Endothelial cell of umbilical vein (primary cell): ENCODE results near the gene SUPT7L. TPM values are rescaled to one million over a fixed set of nuclear protein-coding genes. Genes with fewer than 3 reads are reported as not detected.

Source experiments
- BruUV-seq: library from RNA; stranded (reverse); fragments of 400-500 nt; replicated peaks from 2 replicates; lab custom pipeline; 2021; lab: Mats Ljungman, UMichigan
- CTCF ChIA-PET: fragments of 300-600, 350-600 bp; sonication (Branson Sonifier 250); formaldehyde crosslinking; loops from one replicate; lab custom pipeline; 2021; ENCODE audit warnings: antibody characterized with exemption, inconsistent platforms; lab: Charles Lee
- POLR2A ChIA-PET: fragments of 300-600, 350-600 bp; sonication (Branson Sonifier 250); formaldehyde crosslinking; loops from one replicate; lab custom pipeline; 2021; ENCODE audit warnings: antibody characterized with exemption, inconsistent platforms; lab: Charles Lee
- DNase-seq: peaks from one replicate; pipeline ENCODE4 v3.0.0-alpha.2; 2011; ENCODE audit warnings: low read depth, low spot score
- FAIRE-seq: peaks from 2 replicates; lab custom pipeline; 2011; peaks lifted over from hg19 to GRCh38; lab: Jason Lieb, UNC
- H2AFZ ChIP-seq: 2 replicates; pipeline ENCODE4 v1.6.0; 2012; ENCODE audit warnings: low read depth, low read length, control low read depth, inconsistent platforms
- H3K27ac ChIP-seq: 2 replicates; pipeline ENCODE4 v1.5.1; 2011; ENCODE audit warnings: low read depth, mild to moderate bottlenecking, control low read depth, low read length, moderate library complexity; ENCODE audit not compliant: insufficient read depth
- H3K27me3 ChIP-seq, 2 experiments: 2 replicates each; pipeline versions ENCODE4 v1.6.0 to v1.6.1; 2011; ENCODE audit warnings: low read length in 2 of 2, mixed read lengths in 1 of 2; ENCODE audit not compliant: control insufficient read depth in 2 of 2, insufficient read depth in 2 of 2
- H3K36me3 ChIP-seq, 2 experiments: 2 replicates in 1 of 2; 3 replicates in 1 of 2; pipeline ENCODE4 v1.5.1; 2011; ENCODE audit warnings: low read length in 2 of 2, mild to moderate bottlenecking in 1 of 2, moderate library complexity in 1 of 2; ENCODE audit not compliant: control insufficient read depth in 2 of 2, insufficient read depth in 2 of 2; ENCODE audit errors: extremely low read depth in 1 of 2
- H3K4me1 ChIP-seq: 3 replicates; pipeline ENCODE4 v1.5.1; 2011; ENCODE audit warnings: mild to moderate bottlenecking, low read length; ENCODE audit not compliant: control insufficient read depth, insufficient read depth; ENCODE audit errors: extremely low read depth
- H3K4me2 ChIP-seq: 2 replicates; pipeline ENCODE4 v1.6.1; 2011; ENCODE audit warnings: low read length, control low read depth, mixed read lengths; ENCODE audit not compliant: insufficient read depth
- H3K4me3 ChIP-seq, 3 experiments: fragments of 200-600 bp in 1 of 3; sonication (generic), shearing (Covaris generic) in 1 of 3; replicated peaks in 1 of 3; 2 replicates each; pipeline ENCODE4 v1.5.1; 2011 to 2016; ENCODE audit warnings: control low read depth in 3 of 3, low read length in 3 of 3, mild to moderate bottlenecking in 2 of 3, inconsistent platforms in 1 of 3, low read depth in 1 of 3, moderate library complexity in 1 of 3; ENCODE audit not compliant: insufficient read depth in 1 of 3
- H3K79me2 ChIP-seq: 2 replicates; pipeline ENCODE4 v1.6.0; 2012; ENCODE audit warnings: low read length, inconsistent platforms; ENCODE audit not compliant: control insufficient read depth, insufficient read depth
- H3K9ac ChIP-seq: replicated peaks from 2 replicates; pipeline ENCODE3; 2011; ENCODE audit warnings: low read length, control low read depth; ENCODE audit not compliant: insufficient read depth; ENCODE audit errors: extremely low read depth
- H3K9me1 ChIP-seq: replicated peaks from 3 replicates; pipeline ENCODE4 v1.6.0; 2011; ENCODE audit warnings: mild to moderate bottlenecking, low read length; ENCODE audit not compliant: control insufficient read depth, insufficient read depth; ENCODE audit errors: extremely low read depth
- H3K9me3 ChIP-seq: replicated peaks from 2 replicates; pipeline ENCODE4 v1.5.1; 2012; ENCODE audit warnings: low read length, inconsistent platforms; ENCODE audit not compliant: control insufficient read depth, insufficient read depth
- H4K20me1 ChIP-seq: replicated peaks from 2 replicates; pipeline ENCODE3; 2011; ENCODE audit warnings: mild to moderate bottlenecking, low read length; ENCODE audit not compliant: control insufficient read depth, insufficient read depth; ENCODE audit errors: extremely low read depth
- CTCF ChIP-seq, 2 donors: IDR thresholded peaks; 1 replicate in 1 of 2; 2 replicates in 1 of 2; pipeline ENCODE4 v1.5.1; 2011; ENCODE audit warnings: low read length in 2 of 2, mild to moderate bottlenecking in 2 of 2, moderate library complexity in 2 of 2, control low read depth in 1 of 2, inconsistent platforms in 1 of 2, low read depth in 1 of 2; ENCODE audit not compliant: insufficient read depth in 1 of 2; ENCODE audit errors: extremely low read depth in 1 of 2
- EZH2 ChIP-seq: IDR thresholded peaks from 2 replicates; pipeline ENCODE4 v1.6.1; 2012; ENCODE audit warnings: borderline replicate concordance, low read depth, mild to moderate bottlenecking, moderate library complexity, low read length, inconsistent platforms; ENCODE audit not compliant: severe bottlenecking
- FOS ChIP-seq: IDR thresholded peaks from 2 replicates; pipeline ENCODE4 v1.6.1; 2011; ENCODE audit warnings: mild to moderate bottlenecking, low read length, moderate library complexity, borderline replicate concordance; ENCODE audit not compliant: insufficient read depth
- GATA2 ChIP-seq: IDR thresholded peaks from 2 replicates; pipeline ENCODE4 v1.7.0; 2011; ENCODE audit warnings: low read depth, mild to moderate bottlenecking, moderate library complexity, mixed read lengths, low read length; ENCODE audit not compliant: insufficient read length, insufficient read depth
- JUN ChIP-seq: IDR thresholded peaks from 2 replicates; pipeline ENCODE4 v1.6.1; 2011; ENCODE audit warnings: borderline replicate concordance, low read depth; ENCODE audit not compliant: insufficient read length, insufficient read depth
- MAX ChIP-seq: IDR thresholded peaks from 2 replicates; pipeline ENCODE4 v1.6.1; 2011; ENCODE audit not compliant: insufficient read depth, insufficient read length
- MYC ChIP-seq: IDR thresholded peaks from one replicate; pipeline ENCODE4 v1.6.1; 2011; ENCODE audit warnings: mild to moderate bottlenecking, low read depth, low read length
- POLR2A ChIP-seq: IDR thresholded peaks from 2 replicates; pipeline ENCODE4 v1.6.1; 2012; ENCODE audit warnings: low read depth, mild to moderate bottlenecking, control low read depth, low read length
- POLR2AphosphoS5 ChIP-seq: IDR thresholded peaks from 2 replicates; pipeline ENCODE4 v1.6.1; 2012; ENCODE audit warnings: low read depth, mild to moderate bottlenecking, control low read depth, low read length, moderate library complexity; ENCODE audit not compliant: insufficient read depth
- dilution Hi-C: fragments of 300-500 bp; cut with MboI; formaldehyde crosslinking; loops from one replicate; pipeline ENCODE4 v1.15.0; 2019; ENCODE audit warnings: low sequenced_read_pairs; ENCODE audit not compliant: extremely low pct_ligation_motif_present
- intact Hi-C: fragments of 100-400 bp; cut with micrococcal nuclease; formaldehyde crosslinking; loops from one replicate; pipeline ENCODE4 v1.10.0; 2022
- polyA plus RNA-seq, 4 experiments: library from polyadenylated mRNA; depleted of rRNA in 3 of 4; stranded (reverse) in 3 of 4; unstranded in 1 of 4; fragments of >200 nt; gene quantifications; 2 replicates each; pipeline versions ENCODE4 v1.2.1 to v1.2.3, GENCODE V29; 2011 to 2012; ENCODE audit warnings: missing spikeins in 1 of 4
- total RNA-seq: library from RNA; stranded (reverse); gene quantifications from 2 replicates; pipeline ENCODE4 v1.2.3, GENCODE V29; 2021

Gene SUPT7L
- total and polyA plus RNA-seq, 2 donors (not counting 3 experiments of a cell fraction or from before 2014, with no cell fraction given), result 30.3 to 44.5 TPM

DNA sequence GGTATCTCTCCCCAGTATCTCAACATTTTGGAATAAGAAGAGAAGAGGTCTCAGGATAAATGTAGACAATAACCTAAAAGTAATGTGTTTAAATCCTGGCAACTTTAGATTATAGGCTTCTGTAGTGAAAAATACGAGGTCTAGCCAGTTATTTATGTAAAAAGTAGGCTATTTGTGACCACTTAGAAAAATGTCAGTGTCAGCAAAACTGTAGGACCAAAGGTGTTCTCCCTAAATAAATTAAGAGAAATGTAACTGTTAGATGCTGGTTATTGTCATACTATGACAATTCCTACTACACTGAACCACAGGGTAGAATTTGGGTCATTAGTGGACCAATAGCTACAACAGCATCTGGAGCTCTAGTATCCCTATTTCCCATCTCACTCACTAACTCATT, 2.0 kb downstream of the SUPT7L start:
- no peak for FAIRE-seq
- Histone ChIP-seq H3K9me3 (no peaks in the 10 kb centered on the region), H3K4me2 (no peak overlapping the region), H3K9me1 (no peaks in the 10 kb centered on the region), H2AFZ (no peak overlapping the region), H3K36me3 (peaks cover 12 to 19% of the 10 kb centered on the region in 2 experiments), H3K79me2 (peaks cover 27% of the 10 kb centered on the region), H3K4me1 (peaks cover 23% of the 10 kb centered on the region), H3K27ac (no peak overlapping the region), H3K9ac (no peak overlapping the region), H3K27me3 (no peaks in the 10 kb centered on the region), H4K20me1 (no peaks in the 10 kb centered on the region), H3K4me3 (no peak overlapping the region)
- no TSS peak for BruUV-seq
- ChIA-PET CTCF (no interaction called here), POLR2A (no interaction called here)
- intact Hi-C loops (no loop called here), dilution Hi-C loops (no loop called here)
- TF ChIP-seq GATA2 (no peak), CTCF (IDR thresholded peaks at IDR 0.05; ENCODE audit: extremely low read depth in 1 of 2, insufficient read depth in 1 of 2, low read depth in 1 of 2, low read length in 2 of 2) (no peak), JUN (no peak), MYC (no peak), MAX (no peak), POLR2AphosphoS5 (no peak), EZH2 (no peak), FOS (no peak), POLR2A (no peak)
- no peak for DNase-seq
